ENCODE measurements around the gene TAS1R3. TPM values are rescaled to one million over a fixed set of nuclear protein-coding genes. Genes with fewer than 3 reads are reported as not detected.

Gene TAS1R3
- total RNA-seq = under 1 TPM; 0.24 to 0.57 TPM

DNA sequence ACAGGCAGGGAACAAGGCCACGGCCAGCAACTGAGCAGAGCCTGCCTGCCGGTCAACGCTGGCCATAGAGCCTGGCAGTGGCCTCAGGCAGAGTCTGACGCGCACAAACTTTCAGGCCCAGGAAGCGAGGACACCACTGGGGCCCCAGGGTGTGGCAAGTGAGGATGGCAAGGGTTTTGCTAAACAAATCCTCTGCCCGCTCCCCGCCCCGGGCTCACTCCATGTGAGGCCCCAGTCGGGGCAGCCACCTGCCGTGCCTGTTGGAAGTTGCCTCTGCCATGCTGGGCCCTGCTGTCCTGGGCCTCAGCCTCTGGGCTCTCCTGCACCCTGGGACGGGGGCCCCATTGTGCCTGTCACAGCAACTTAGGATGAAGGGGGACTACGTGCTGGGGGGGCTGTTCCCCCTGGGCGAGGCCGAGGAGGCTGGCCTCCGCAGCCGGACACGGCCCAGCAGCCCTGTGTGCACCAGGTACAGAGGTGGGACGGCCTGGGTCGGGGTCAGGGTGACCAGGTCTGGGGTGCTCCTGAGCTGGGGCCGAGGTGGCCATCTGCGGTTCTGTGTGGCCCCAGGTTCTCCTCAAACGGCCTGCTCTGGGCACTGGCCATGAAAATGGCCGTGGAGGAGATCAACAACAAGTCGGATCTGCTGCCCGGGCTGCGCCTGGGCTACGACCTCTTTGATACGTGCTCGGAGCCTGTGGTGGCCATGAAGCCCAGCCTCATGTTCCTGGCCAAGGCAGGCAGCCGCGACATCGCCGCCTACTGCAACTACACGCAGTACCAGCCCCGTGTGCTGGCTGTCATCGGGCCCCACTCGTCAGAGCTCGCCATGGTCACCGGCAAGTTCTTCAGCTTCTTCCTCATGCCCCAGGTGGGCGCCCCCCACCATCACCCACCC lies at the start of gene TAS1R3:
Gene TAS1R3, plus strand, starts transcription at position 213 of the 898 bp plus-strand sequence. Its CDS starts 66 bp downstream, at position 279.
- intact Hi-C loops (cut with DNase I) = no loop called here
- H3K27ac ChIP-seq = no peak within 1 kb of the TSS
- H3K9ac ChIP-seq (ENCODE audit: low read depth in 2 of 2, low read length in 2 of 2) = peak within 1 kb of the TSS in 1 of 2 donors; percentile 46
- H3K4me3 ChIP-seq = no peak within 1 kb of the TSS
- no peaks in the 10 kb centered on the region for H3K27me3 ChIP-seq
- H3K4me1 ChIP-seq = no peaks in the 10 kb centered on the region
- TF ChIP-seq, protein P1, sequence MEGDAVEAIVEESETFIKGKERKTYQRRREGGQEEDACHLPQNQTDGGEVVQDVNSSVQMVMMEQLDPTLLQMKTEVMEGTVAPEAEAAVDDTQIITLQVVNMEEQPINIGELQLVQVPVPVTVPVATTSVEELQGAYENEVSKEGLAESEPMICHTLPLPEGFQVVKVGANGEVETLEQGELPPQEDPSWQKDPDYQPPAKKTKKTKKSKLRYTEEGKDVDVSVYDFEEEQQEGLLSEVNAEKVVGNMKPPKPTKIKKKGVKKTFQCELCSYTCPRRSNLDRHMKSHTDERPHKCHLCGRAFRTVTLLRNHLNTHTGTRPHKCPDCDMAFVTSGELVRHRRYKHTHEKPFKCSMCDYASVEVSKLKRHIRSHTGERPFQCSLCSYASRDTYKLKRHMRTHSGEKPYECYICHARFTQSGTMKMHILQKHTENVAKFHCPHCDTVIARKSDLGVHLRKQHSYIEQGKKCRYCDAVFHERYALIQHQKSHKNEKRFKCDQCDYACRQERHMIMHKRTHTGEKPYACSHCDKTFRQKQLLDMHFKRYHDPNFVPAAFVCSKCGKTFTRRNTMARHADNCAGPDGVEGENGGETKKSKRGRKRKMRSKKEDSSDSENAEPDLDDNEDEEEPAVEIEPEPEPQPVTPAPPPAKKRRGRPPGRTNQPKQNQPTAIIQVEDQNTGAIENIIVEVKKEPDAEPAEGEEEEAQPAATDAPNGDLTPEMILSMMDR (IDR thresholded peaks at IDR 0.05) = no peak
- no peak for DNase-seq
- no peaks in the 10 kb centered on the region for H3K9me3 ChIP-seq
- H3K36me3 ChIP-seq = no peaks in the 10 kb centered on the region

DNA sequence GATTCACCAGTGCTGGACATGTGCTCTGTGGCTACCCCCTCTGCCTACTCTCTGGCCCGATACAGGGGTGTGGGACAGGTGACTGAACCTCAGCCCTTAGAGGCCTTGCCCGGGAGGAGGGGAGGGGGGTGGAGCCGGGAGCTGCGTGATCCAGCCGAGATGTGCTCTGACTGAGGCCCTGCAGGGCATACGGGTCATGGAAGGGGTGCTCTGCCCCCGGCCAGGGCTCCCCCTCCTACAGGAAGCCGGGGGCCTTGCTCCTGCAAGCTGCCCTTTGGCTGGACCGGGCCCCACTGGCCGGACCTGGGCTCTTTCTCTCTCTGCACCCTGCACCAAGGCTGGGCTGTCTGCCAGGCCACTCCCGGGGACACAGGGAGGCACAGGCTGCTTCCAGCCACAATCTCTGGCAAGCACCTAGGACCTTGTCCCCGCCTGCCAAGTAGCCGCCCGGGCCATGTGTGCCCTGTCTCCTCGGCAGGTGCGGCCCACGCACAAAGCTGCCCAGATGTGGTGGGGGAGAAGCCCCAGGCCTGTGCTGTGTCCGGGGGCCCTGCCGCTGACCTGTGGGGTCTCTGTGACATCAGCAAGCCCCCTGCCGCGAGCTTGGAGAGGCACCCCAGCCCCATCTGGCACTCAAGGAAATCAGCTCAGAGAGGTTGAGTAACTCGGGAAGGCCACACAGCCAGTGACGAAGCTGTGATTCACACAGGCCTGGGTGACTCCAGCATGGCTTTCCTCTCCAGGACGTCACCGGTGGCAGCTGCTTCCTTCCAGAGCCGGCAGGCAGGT lies 49.4 kb upstream of the TAS1R3 start:
- intact Hi-C loops (cut with DNase I) = no loop called here

DNA sequence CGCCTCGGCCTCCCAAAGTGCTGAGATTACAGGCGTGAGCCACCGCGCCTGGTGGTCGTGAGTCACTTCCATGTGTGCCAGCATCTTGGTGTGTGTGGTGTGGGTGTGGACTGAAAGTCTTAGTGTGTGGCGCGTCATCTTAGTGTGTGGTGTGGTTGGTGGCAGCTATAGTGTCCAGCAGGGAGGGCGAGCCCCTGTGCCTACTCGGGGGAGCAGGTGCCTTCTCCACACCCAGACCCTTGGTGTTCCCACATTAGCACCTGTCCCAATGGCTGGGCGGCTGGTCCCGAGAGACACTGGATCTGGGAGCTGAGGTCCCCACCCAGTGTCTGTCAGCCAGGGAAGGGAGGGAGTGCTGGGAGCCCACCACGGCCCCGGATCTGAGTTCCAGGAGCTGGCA lies 48.1 kb upstream of the TAS1R3 start:
- Histone ChIP-seq H3K9ac (ENCODE audit: low read depth in 2 of 2, low read length in 2 of 2) (no peak overlapping the region), H3K27ac (no peak overlapping the region), H3K4me1 (peaks cover 13% of the 10 kb centered on the region), H3K4me3 (no peak overlapping the region), H3K36me3 (no peaks in the 10 kb centered on the region), H3K27me3 (peaks cover 21% of the 10 kb centered on the region), H3K9me3 (no peaks in the 10 kb centered on the region)
- TF ChIP-seq, protein P1 (IDR thresholded peaks at IDR 0.05) = no peak
- no peak for DNase-seq
- intact Hi-C loops (cut with DNase I) = no loop called here

More for the DNA sequence above, 49.4 kb upstream of the TAS1R3 start:
- Histone ChIP-seq H3K4me3 (no peak overlapping the region), H3K27me3 (peaks cover 12% of the 10 kb centered on the region), H3K9ac (ENCODE audit: low read depth in 2 of 2, low read length in 2 of 2) (peak overlapping the region in 1 of 2 donors; percentile 51), H3K4me1 (peaks cover 13% of the 10 kb centered on the region), H3K27ac (peak overlapping the region; percentile 61), H3K9me3 (no peaks in the 10 kb centered on the region), H3K36me3 (no peaks in the 10 kb centered on the region)
- TF ChIP-seq, protein P1 (IDR thresholded peaks at IDR 0.05) = no peak
- DNase-seq = peak; percentile 93

DNA sequence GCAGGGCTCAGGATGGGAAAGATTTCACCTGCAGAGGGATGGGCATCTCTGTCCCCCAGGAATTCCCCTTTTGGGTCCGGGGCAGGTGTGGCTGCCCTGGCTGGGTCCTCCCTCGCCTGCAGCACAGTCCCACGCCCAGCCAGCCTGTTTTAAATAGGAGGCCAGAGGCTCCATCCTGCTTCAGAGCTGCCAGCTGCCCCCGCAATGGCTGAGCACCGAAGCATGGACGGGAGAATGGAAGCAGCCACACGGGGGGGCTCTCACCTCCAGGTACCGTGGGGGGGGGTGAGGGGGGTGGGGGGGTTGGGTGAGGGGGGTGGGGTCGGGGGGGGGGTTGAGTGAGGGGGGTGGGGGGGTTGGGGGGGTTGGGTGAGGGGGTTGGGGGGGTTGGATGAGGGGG lies 47.3 kb upstream of the TAS1R3 start:
- Histone ChIP-seq H3K27me3 (peaks cover 21% of the 10 kb centered on the region), H3K9me3 (no peaks in the 10 kb centered on the region), H3K36me3 (no peaks in the 10 kb centered on the region), H3K4me1 (peaks cover 13% of the 10 kb centered on the region), H3K27ac (no peak overlapping the region), H3K9ac (ENCODE audit: low read depth in 2 of 2, low read length in 2 of 2) (no peak overlapping the region), H3K4me3 (no peak overlapping the region)
- no peak for DNase-seq
- intact Hi-C loops (cut with DNase I) = no loop called here
- TF ChIP-seq, protein P1 (IDR thresholded peaks at IDR 0.05) = no peak

DNA sequence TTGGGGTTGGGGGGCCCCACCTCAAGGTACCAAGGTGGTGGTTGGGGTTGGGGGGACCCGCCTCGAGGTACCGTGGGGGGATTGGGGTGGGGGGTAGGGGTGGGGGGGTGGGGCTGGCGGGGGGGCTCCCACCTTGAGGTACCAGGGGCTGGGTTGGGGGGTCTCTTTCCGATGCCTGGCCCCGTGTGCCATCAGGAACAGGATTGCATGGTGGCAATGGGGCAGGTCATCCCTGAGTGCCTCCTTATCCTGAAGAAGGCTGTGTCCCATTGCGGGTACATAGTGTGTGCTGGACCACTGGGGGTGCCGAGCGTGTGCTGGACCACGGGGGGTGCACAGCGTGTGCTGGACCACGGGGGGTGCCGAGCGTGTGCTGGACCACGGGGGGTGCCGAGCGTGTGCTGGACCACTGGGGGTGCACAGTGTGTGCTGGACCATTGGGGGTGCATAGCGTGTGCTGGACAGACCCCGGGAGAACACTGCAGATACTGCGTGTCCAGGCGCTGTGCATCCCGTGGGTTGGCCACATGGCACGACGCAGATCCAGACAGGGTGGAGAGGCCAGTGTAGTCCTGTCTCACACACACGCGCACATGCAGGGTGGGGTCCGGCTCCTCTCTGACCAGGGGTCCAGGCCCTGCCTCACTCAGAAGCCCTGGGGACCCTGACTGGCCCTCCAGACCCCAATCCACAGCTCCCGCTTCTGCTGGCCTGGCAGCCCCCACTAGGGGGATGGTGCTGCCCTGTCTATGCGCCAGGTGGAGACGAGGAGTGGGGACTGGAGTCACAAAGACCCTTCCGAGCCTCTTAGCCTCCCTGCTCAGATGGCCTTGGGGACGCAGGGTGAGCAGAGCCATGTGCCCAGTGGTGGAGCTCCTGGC lies 46.6 kb upstream of the TAS1R3 start:
- Histone ChIP-seq H3K27ac (no peak overlapping the region), H3K4me1 (peaks cover 13% of the 10 kb centered on the region), H3K9me3 (no peaks in the 10 kb centered on the region), H3K4me3 (no peak overlapping the region), H3K36me3 (no peaks in the 10 kb centered on the region), H3K27me3 (peaks cover 21% of the 10 kb centered on the region), H3K9ac (ENCODE audit: low read depth in 2 of 2, low read length in 2 of 2) (no peak overlapping the region)
- no peak for DNase-seq
- TF ChIP-seq, protein P1 (IDR thresholded peaks at IDR 0.05) = no peak
- intact Hi-C loops (cut with DNase I) = no loop called here
